Coronary artery (tissue), 2 donors: Measurements from ENCODE around the gene RNF114.

ENCODE experiments used
- DNase-seq: peaks from one replicate; pipeline ENCODE4 v3.0.0-alpha.2; 2017; ENCODE audit warnings: low spot score
- H3K27ac ChIP-seq, 2 donors: fragments of 200-600 bp; sonication (generic); one replicate each; pipeline ENCODE4 v1.5.1; 2016 to 2019
- H3K4me3 ChIP-seq: fragments of 200-600 bp; sonication (generic); 2 replicates; pipeline ENCODE4 v1.5.1; 2016; ENCODE audit warnings: mild to moderate bottlenecking, moderate library complexity
- CTCF ChIP-seq: fragments of 200-600 bp; sonication (generic); IDR thresholded peaks from one replicate; pipeline ENCODE4 v1.5.1; 2019; ENCODE audit warnings: antibody characterized with exemption

Gene RNF114

GRCh38 chr20:49919009-49919408 is 17.2 kb upstream of the RNF114 start:
- Histone ChIP-seq H3K4me3 (no peak overlapping the region), H3K27ac (no peak overlapping the region)
- no peak for TF ChIP-seq CTCF
- DNase-seq, result no peak

DNA sequence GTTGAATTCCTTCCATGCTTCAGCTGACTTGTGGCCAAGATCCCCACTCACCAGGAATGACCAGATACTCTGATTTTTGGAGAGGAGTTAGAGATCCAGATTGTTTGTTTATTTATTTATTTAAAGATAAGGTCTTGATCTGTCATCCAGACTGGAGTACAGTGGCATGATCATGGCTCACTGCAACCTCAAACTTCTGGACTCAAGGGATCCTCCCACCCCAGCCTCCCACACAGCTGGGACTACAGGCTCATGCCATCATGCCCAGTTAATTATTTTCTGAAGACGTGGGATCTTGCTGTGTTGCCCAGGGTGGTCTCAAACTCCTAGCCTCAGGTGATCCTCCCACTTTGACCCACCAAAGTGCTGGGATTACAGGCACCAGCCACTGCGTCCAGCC is 16.7 kb upstream of the RNF114 start:
- no peak for TF ChIP-seq CTCF
- H3K27ac ChIP-seq, result no peak overlapping the region
- no peak overlapping the region for H3K4me3 ChIP-seq
- DNase-seq, result no peak

DNA sequence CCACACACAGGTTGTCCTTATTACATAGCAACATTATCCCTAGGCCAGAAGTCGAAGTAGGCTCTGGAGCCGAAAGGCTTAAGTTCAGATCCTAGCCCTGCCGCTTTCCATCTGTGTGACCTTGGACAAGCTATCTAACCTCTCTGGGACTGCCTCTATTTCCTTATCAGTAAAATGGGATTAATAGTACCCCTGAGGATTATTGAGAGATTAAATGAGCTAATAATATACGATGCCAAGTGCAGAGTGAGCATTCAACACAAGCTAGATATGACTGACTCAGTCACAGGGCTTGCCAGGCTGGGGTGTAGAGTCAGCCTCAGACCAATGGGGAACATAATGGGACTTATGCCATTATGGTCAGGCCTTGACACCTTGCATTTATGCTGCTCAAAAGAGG is 11.9 kb upstream of the RNF114 start:
- TF ChIP-seq CTCF, result no peak
- DNase-seq, result no peak
- no peak overlapping the region for H3K27ac ChIP-seq
- H3K4me3 ChIP-seq, result no peak overlapping the region

DNA sequence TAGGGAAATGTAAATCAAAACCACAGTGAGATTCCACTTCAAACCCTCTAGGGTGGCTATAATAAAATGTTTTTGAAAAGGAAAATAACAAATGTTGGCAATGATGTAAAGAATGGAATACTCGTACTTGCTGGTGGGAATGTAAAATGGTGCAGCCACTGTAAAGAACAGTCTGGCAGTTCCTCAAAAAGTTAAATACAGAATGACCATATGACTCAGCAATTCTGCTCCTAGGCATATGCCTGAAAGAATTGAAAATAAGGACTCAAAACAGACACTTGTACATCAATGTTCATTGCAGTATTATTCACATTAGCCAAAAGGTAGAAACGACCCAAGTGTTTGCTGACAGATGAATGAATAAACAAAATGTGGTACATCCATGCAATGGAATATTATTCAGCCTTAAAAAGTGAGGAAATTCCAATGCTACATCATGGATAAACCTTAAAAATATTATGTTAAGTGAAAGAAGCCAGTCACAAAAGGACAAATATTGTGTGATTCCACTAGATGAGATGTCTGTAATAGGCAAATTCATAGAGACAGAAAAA is 10.2 kb upstream of the RNF114 start:
- DNase-seq, result no peak
- H3K27ac ChIP-seq, result no peak overlapping the region
- TF ChIP-seq CTCF, result no peak
- H3K4me3 ChIP-seq, result no peak overlapping the region

DNA sequence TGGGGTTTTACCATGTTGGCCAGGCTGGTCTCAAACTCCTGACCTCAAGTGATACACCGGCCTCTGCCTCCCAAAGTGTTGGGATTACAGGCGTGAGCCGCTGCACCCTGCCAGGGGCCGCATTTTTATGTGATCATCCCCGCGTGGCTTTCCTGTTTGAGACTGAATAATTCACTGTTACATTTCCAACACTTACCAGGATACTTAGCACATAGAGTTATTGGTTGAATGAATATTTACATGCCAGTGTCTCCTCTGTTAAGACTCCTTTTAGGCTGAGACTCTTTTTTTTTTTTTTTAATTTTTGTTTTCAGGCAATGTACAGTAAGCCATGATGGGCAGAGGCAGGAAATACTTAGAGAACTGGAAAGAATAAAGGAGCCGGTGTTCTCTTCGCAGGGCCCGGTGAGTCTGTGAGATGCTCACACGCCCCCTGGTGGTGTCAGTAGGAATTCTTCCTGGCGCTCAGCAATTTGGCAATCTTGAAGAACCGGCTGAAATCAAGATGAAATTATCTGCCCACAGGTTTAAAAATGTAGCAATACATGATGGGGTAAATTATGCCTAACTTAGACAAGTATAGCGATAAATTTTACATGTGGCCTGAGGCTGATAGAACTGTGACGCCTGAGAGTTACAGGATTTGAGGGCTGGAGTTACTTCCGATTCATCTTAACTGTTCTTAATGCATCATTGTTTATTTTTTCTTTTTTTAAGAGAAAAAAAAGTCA is 7.6 kb upstream of the RNF114 start:
- DNase-seq, result no peak
- no peak overlapping the region for H3K27ac ChIP-seq
- TF ChIP-seq CTCF, result peak; percentile 89
- no peak overlapping the region for H3K4me3 ChIP-seq

- no peak for TF ChIP-seq CTCF
- Histone ChIP-seq H3K4me3 (no peak overlapping the region), H3K27ac (no peak overlapping the region)
- no peak for DNase-seq
Measured at GRCh38 chr20:49929142-49929494, 7.1 kb upstream of the RNF114 start.

- peak overlapping the region; percentile 93 to 96 for H3K27ac ChIP-seq
- TF ChIP-seq CTCF, result no peak
- no peak for DNase-seq
- H3K4me3 ChIP-seq, result peak overlapping the region; percentile 94
Measured at GRCh38 chr20:49935746-49936152, 448 bp upstream of the RNF114 start.
